ENCODE measurements around the gene EFNB1. TPM values are rescaled to one million over a fixed set of nuclear protein-coding genes. Genes with fewer than 3 reads are reported as not detected.

EFNB1 gene
- total and polyA plus RNA-seq, 2 of the 8 experiments (the other 6 are each of a cell fraction or from before 2014, with no cell fraction given), result 2.3 to 5.4 TPM

DNA sequence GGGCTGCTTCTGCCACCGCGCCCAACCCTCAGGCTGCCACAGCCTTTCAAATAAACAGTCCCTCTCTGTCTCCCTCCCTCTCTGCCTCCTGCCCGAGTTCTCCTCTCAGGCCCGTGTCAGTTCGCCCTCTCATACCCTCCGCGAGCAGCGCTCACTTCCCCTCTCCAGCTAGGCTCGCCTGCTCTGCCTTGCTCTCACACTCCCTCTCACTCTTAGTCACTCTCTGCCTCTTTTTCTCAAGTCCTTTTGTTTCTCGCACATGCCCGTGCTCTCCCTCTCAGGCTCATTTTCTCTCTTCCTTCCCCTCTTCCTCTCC lies 3.2 kb downstream of the EFNB1 start:
- Histone ChIP-seq H3K9ac (replicated peaks in 1 of 4; ENCODE audit: extremely low read depth in 1 of 4, low read depth in 3 of 4, low read length in 3 of 4) (no peak overlapping the region), H2BK120ac (replicated peaks; ENCODE audit: low read depth, low read length) (no peak overlapping the region), H3K27ac (ENCODE audit: low read depth, low read length) (no peak overlapping the region), H2BK15ac (ENCODE audit: low read length) (no peak overlapping the region), H3K4me2 (ENCODE audit: insufficient read depth in 1 of 2, low read depth in 2 of 2, low read length in 2 of 2) (peak overlapping the region; percentile 54 to 59), H2AK5ac (ENCODE audit: low read depth, low read length) (no peak overlapping the region), H3K23ac (ENCODE audit: insufficient read length) (no peak overlapping the region), H3K18ac (ENCODE audit: extremely low read depth, low read length) (no peak overlapping the region), H4K5ac (ENCODE audit: insufficient read length, low read depth, low read length) (no peak overlapping the region), H4K20me1 (replicated peaks in 1 of 2; ENCODE audit: control insufficient read depth in 1 of 2, insufficient read depth in 2 of 2, low read length in 2 of 2) (peaks cover 15 to 20% of the 10 kb centered on the region in 2 experiments), H3K14ac (ENCODE audit: insufficient read length) (no peak overlapping the region), H3K4me1 (replicated peaks in 1 of 4; ENCODE audit: control insufficient read depth in 3 of 4, insufficient read depth in 4 of 4, low read length in 3 of 4) (peaks cover 0 to 14% (median 3%) of the 10 kb centered on the region in 4 experiments; a peak in 5 of 7 replicates), H3K56ac (replicated peaks; ENCODE audit: insufficient read length, low read depth, low read length) (no peak overlapping the region), H3K23me2 (ENCODE audit: low read depth, low read length) (peaks cover 10% of the 10 kb centered on the region; the same call in 1 of the 2 replicates), H3K4me3 (ENCODE audit: extremely low read depth in 1 of 4, insufficient read depth in 2 of 4, low read depth in 3 of 4, low read length in 4 of 4) (peak overlapping the region in 1 of 4 experiments; percentile 37; a peak in 4 of 8 replicates), H3K4ac (replicated peaks; ENCODE audit: insufficient read length, low read depth, low read length) (no peak overlapping the region), H4K91ac (replicated peaks; ENCODE audit: insufficient read length, low read length) (no peak overlapping the region), H3K36me3 (ENCODE audit: control insufficient read depth in 2 of 4, insufficient read depth in 4 of 4, low read length in 3 of 4) (no peaks in the 10 kb centered on the region), H3K9me3 (ENCODE audit: insufficient read depth in 2 of 2, low read depth in 1 of 2, low read length in 1 of 2) (no peaks in the 10 kb centered on the region; a peak in 1 of 4 replicates), H3K79me1 (ENCODE audit: low read depth, low read length) (no peaks in the 10 kb centered on the region), H2BK5ac (ENCODE audit: low read depth, low read length) (no peak overlapping the region), H2BK12ac (ENCODE audit: low read depth, low read length) (no peak overlapping the region), H3K27me3 (replicated peaks in 1 of 4; ENCODE audit: control insufficient read depth in 3 of 4, extremely low read depth in 1 of 4, insufficient read depth in 3 of 4, low read length in 3 of 4) (peaks cover 35 to 76% (median 69%) of the 10 kb centered on the region in 4 experiments), H2AFZ (ENCODE audit: low read length) (no peak overlapping the region), H4K8ac (ENCODE audit: extremely low read depth, insufficient read depth, low read length) (no peak overlapping the region), H3K79me2 (ENCODE audit: control insufficient read depth in 1 of 2, insufficient read depth in 2 of 2, low read length in 2 of 2) (no peaks in the 10 kb centered on the region), H2BK20ac (ENCODE audit: low read length) (no peak overlapping the region)
- CTCF ChIA-PET (ENCODE audit: partially characterized antibody), result interaction anchor here (1.1 to 2.5 kb wide), 5 partner anchors 63 to 556 kb away, joined by 3 to 12 read pairs (median 3); no protein-coding TSS in a partner anchor
- POLR2A ChIA-PET (ENCODE audit: partially characterized antibody), result interaction anchor here (0.7 to 1.2 kb wide), 4 partner anchors 16 to 158 kb away, joined by 3 to 4 read pairs (median 4); no protein-coding TSS in a partner anchor
- FAIRE-seq, result peak; percentile 39
- peak in 1 of 2 experiments; percentile 40 for DNase-seq (ENCODE audit: low read depth in 1 of 2, low spot score in 2 of 2)
- 1% methylated on average over 11 of the region's 11 CpGs; no CpG with 5 or more reads in 1 of the 2 experiments for WGBS, 2 experiments (ENCODE audit: extremely low coverage in 1 of 2, insufficient coverage in 1 of 2, insufficient read length in 1 of 2, insufficient replicate concordance in 2 of 2, low coverage in 1 of 2, low lambda C conversion rate in 2 of 2, missing lambda C conversion rate in 1 of 2)
- TF ChIP-seq ZNF274 (IDR thresholded peaks at IDR 0.05; ENCODE audit: borderline replicate concordance, extremely low read depth, low read length) (no peak), SIX5 (IDR thresholded peaks at IDR 0.05; ENCODE audit: low read depth, low read length) (no peak), POLR2AphosphoS5 (IDR thresholded peaks at IDR 0.05; ENCODE audit: low read depth, low read length) (no peak), NANOG (IDR thresholded peaks at IDR 0.05; ENCODE audit: insufficient read depth, low read depth, low read length, poor library complexity, severe bottlenecking) (no peak), SP4 (IDR thresholded peaks at IDR 0.05; ENCODE audit: low read length) (no peak), CHD1 (IDR thresholded peaks at IDR 0.05; ENCODE audit: low read depth, low read length) (no peak), NRF1 (IDR thresholded peaks at IDR 0.05; ENCODE audit: low read depth, low read length) (no peak), CHD2 (IDR thresholded peaks at IDR 0.05; ENCODE audit: low read length) (no peak), E2F6 (IDR thresholded peaks at IDR 0.05) (no peak), RNF2 (IDR thresholded peaks at IDR 0.05; ENCODE audit: borderline replicate concordance, low read depth, low read length, missing control alignments, poor library complexity, severe bottlenecking) (no peak), TAF1 (IDR thresholded peaks at IDR 0.05; ENCODE audit: low read depth, low read length) (no peak), FOSL1 (IDR thresholded peaks at IDR 0.05; ENCODE audit: insufficient read depth, low read depth, low read length) (no peak)
- TF ChIP-seq, protein P1, sequence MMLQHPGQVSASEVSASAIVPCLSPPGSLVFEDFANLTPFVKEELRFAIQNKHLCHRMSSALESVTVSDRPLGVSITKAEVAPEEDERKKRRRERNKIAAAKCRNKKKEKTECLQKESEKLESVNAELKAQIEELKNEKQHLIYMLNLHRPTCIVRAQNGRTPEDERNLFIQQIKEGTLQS (IDR thresholded peaks at IDR 0.05; ENCODE audit: insufficient read depth, low read depth, low read length), result no peak
